GM12878 (cell line): ENCODE results near the gene SHQ1. TPM values are rescaled to one million over a fixed set of nuclear protein-coding genes. Genes with fewer than 3 reads are reported as not detected.

ENCODE experiments used
- ATAC-seq: fragments of 200-7000 bp; cut with Tn5 transposase; 3 replicates; pipeline ENCODE4 v1.9.1; 2020; ENCODE audit warnings: mild to moderate bottlenecking, moderate library complexity
- BruUV-seq: library from RNA; stranded (reverse); fragments of 400-500 nt; replicated peaks from 2 replicates; lab custom pipeline; 2021; lab: Mats Ljungman, UMichigan
- CTCF ChIA-PET: fragments of 300-600 bp; sonication (Branson Sonifier 250); formaldehyde crosslinking; extraction: SDS; loops from one replicate; lab custom pipeline; 2021; ENCODE audit warnings: inconsistent platforms; lab: Yijun Ruan, JAX
- POLR2A ChIA-PET: fragments of 350-600 bp; formaldehyde crosslinking; extraction: SDS; loops from one replicate; lab custom pipeline; 2021; ENCODE audit warnings: inconsistent platforms; lab: Charles Lee
- RAD21 ChIA-PET: fragments of 300-600 bp; sonication (Branson Sonifier 250); formaldehyde crosslinking; loops from one replicate; lab custom pipeline; 2023; ENCODE audit warnings: antibody characterized with exemption; ENCODE audit not compliant: unreplicated experiment; lab: Charles Lee
- SMC1A ChIA-PET: fragments of 300-600 bp; sonication (Branson Sonifier 250); formaldehyde crosslinking; loops from one replicate; lab custom pipeline; 2023; ENCODE audit not compliant: unreplicated experiment, uncharacterized antibody; lab: Charles Lee
- DNase-seq: peaks from one replicate; pipeline ENCODE4 v3.0.0-alpha.2; 2011; ENCODE audit warnings: low read depth, low spot score
- FAIRE-seq: peaks from 3 replicates; lab custom pipeline; 2011; peaks lifted over from hg19 to GRCh38; lab: Jason Lieb, UNC
- H2AFZ ChIP-seq: 2 replicates; pipeline ENCODE4 v1.6.0; 2011; ENCODE audit warnings: low read depth, low read length, control low read depth; ENCODE audit not compliant: control insufficient read depth
- H3K27ac ChIP-seq: 2 replicates; pipeline ENCODE4 v1.5.1; 2011; ENCODE audit warnings: control low read depth; ENCODE audit not compliant: control insufficient read depth, insufficient read depth
- H3K27me3 ChIP-seq, 2 experiments: replicated peaks in 1 of 2; 2 replicates each; pipeline versions ENCODE4 v1.6.0 to v1.6.1; 2011; ENCODE audit warnings: low read length in 1 of 2; ENCODE audit not compliant: control insufficient read depth in 2 of 2, insufficient read depth in 2 of 2
- H3K36me3 ChIP-seq, 2 experiments: 2 replicates each; pipeline ENCODE4 v1.5.1; 2011; ENCODE audit warnings: low read length in 1 of 2; ENCODE audit not compliant: control insufficient read depth in 2 of 2, insufficient read depth in 2 of 2
- H3K4me1 ChIP-seq: 2 replicates; pipeline ENCODE4 v1.6.1; 2011; ENCODE audit warnings: mild to moderate bottlenecking, low read length, moderate library complexity, mixed read lengths; ENCODE audit not compliant: control insufficient read depth, insufficient read depth
- H3K4me2 ChIP-seq: 2 replicates; pipeline ENCODE4 v1.6.0; 2011; ENCODE audit warnings: control low read depth; ENCODE audit not compliant: control insufficient read depth, insufficient read depth
- H3K4me3 ChIP-seq: fragments of 200-600 bp; sonication (generic); 2 replicates; pipeline ENCODE4 v1.5.1; 2016
- H3K79me2 ChIP-seq: 2 replicates; pipeline ENCODE4 v1.6.0; 2011; ENCODE audit warnings: low read length; ENCODE audit not compliant: control insufficient read depth, insufficient read depth
- H3K9ac ChIP-seq: 2 replicates; pipeline ENCODE4 v1.8.0; 2011; ENCODE audit warnings: low read length, control low read depth, mixed read lengths; ENCODE audit not compliant: control insufficient read depth, insufficient read depth
- H3K9me3 ChIP-seq: replicated peaks from 3 replicates; pipeline ENCODE4 v1.5.1; 2011; ENCODE audit warnings: mild to moderate bottlenecking, low read length; ENCODE audit not compliant: control insufficient read depth, insufficient read depth
- H4K20me1 ChIP-seq: 2 replicates; pipeline ENCODE4 v1.6.0; 2011; ENCODE audit not compliant: control insufficient read depth, insufficient read depth
- CREB1 ChIP-seq: IDR thresholded peaks from 2 replicates; pipeline ENCODE4 v1.6.1; 2012; ENCODE audit warnings: low read depth, mild to moderate bottlenecking, inconsistent platforms
- ESRRA ChIP-seq: IDR thresholded peaks from 2 replicates; pipeline ENCODE4 v1.6.1; 2012; ENCODE audit warnings: mild to moderate bottlenecking, low read length, improper control_type of control experiment
- GATAD2B ChIP-seq: fragments of 450-650 bp; conservative IDR thresholded peaks from 2 replicates; pipeline ENCODE4 v1.6.1; 2017; ENCODE audit warnings: low read depth, mild to moderate bottlenecking, moderate library complexity
- IKZF2 ChIP-seq, 2 experiments: fragments of 450-650 bp; IDR thresholded peaks; 2 replicates each; pipeline ENCODE4 v1.6.1; 2017; ENCODE audit warnings: mild to moderate bottlenecking in 2 of 2, moderate library complexity in 2 of 2
- MTA3 ChIP-seq: IDR thresholded peaks from 2 replicates; pipeline ENCODE4 v1.6.1; 2012; ENCODE audit warnings: low read length, inconsistent platforms, borderline replicate concordance
- SREBF2 ChIP-seq: IDR thresholded peaks from 2 replicates; pipeline ENCODE4 v1.6.1; 2012; ENCODE audit warnings: mild to moderate bottlenecking, low read length
- STAT1 ChIP-seq: fragments of 450-650 bp; conservative IDR thresholded peaks from 2 replicates; pipeline ENCODE4 v1.6.1; 2014; ENCODE audit warnings: antibody characterized with exemption, mild to moderate bottlenecking
- YY1 ChIP-seq: IDR thresholded peaks from 2 replicates; pipeline ENCODE4 v1.6.1; 2011; ENCODE audit warnings: low read depth, mild to moderate bottlenecking, low read length
- WGBS: methylation state at CpG from one replicate; pipeline ENCODE4 v1.1.6; 2016; ENCODE audit warnings: low lambda C conversion rate; ENCODE audit not compliant: insufficient replicate concordance, insufficient coverage; ENCODE audit errors: missing lambda C conversion rate; 5-methylcytosine and 5-hydroxymethylcytosine counted together
- in situ Hi-C: fragments of 300-500 bp; cut with MboI; formaldehyde crosslinking; loops from 9 replicates; pipeline ENCODE4 v1.14.3; 2018; ENCODE audit warnings: mixed read lengths
- intact Hi-C: fragments of 100-400 bp; cut with micrococcal nuclease; formaldehyde crosslinking; loops from one replicate; pipeline ENCODE4 v1.14.2; 2022; ENCODE audit not compliant: unreplicated experiment
- polyA plus RNA-seq, 11 experiments: library from polyadenylated mRNA; depleted of rRNA in 4 of 11; unstranded in 6 of 11; stranded (reverse) in 5 of 11; fragments of >200 nt; fragmentation: Nextera tagmentation in 4 of 11; fragmentation: Illumina TruSeq in 1 of 11; extraction: Ambion mirVana in 4 of 11; extraction: Trizol in 1 of 11; gene quantifications; 1 replicate in 1 of 11; 2 replicates in 10 of 11; pipeline versions ENCODE4 v1.2.1 to v1.2.3, GENCODE V29; 2011 to 2016; ENCODE audit warnings: inconsistent platforms in 2 of 11, missing spikeins in 2 of 11, low read depth in 1 of 11
- total RNA-seq, 4 experiments: library from RNA; depleted of rRNA in 3 of 4; stranded (reverse); fragments of >200 nt in 3 of 4; fragmentation: Illumina TruSeq in 1 of 4; extraction: Trizol in 1 of 4; gene quantifications; 2 replicates each; pipeline versions ENCODE4 v1.2.1 to v1.2.3, GENCODE V29; 2013 to 2021
- TF ChIP-seq, protein P1 (sequence below): fragments of 450-650 bp; IDR thresholded peaks from 2 replicates; pipeline ENCODE4 v1.6.1; 2016; ENCODE audit warnings: mild to moderate bottlenecking, moderate library complexity, borderline replicate concordance

Gene SHQ1
- total and polyA plus RNA-seq, 10 of the 15 experiments (the other 5 are each of a cell fraction or from before 2014, with no cell fraction given) = 12.6 to 51.7 (median 24.5) TPM

DNA sequence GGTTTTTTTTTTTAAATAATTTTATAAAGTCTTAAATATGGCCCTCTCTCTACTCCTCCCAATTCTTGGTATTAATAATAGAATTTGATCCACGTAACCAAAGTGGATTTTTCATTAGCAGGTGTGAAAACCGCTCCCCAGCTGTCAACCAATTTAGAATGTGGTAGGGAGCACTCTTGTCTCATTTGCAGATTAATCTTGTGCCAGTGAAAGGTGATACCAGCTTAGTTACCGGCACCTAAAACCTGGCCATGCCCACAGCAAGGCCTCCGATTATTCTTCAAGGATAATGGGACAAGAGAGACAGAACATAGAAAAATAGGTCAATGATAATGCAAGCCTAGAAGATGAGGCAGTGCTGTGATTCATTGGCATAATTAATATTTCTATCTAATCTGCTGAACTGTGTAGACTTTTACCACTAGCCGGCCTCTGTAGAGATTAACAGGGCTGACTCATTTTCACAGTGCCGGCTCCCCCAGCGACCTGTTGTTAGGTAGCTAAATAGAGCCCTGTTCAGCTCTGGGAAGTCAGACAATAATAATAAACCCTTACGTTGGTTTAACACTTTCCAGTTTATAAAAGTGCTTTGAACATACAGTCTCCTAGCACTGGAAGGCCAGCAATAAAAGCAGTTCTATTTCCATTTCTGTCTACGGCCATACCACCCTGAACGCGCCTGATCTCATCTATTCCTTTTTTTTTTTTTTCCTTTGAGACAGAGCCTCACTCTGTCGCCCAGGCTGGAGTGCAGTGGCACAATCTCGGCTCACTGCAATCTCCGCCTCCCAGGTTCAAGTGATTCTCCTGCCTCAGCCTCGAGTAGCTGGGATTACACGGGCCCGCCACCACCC, 102.9 kb downstream of the SHQ1 start:
- Histone ChIP-seq H3K27me3 (no peaks in the 10 kb centered on the region), H3K9me3 (no peaks in the 10 kb centered on the region), H3K79me2 (no peaks in the 10 kb centered on the region), H3K9ac (no peak overlapping the region), H3K4me2 (no peak overlapping the region), H2AFZ (no peak overlapping the region), H3K27ac (no peak overlapping the region), H4K20me1 (no peaks in the 10 kb centered on the region), H3K36me3 (no peaks in the 10 kb centered on the region), H3K4me1 (no peaks in the 10 kb centered on the region), H3K4me3 (no peak overlapping the region)
- intact Hi-C loops (no loop called here), in situ Hi-C loops (no loop called here)
- DNase-seq (no peak), ATAC-seq (no peak), FAIRE-seq (no peak)
- TF ChIP-seq YY1 (no peak), SREBF2 (no peak), IKZF2 (IDR thresholded peaks at IDR 0.05) (no peak), CREB1 (no peak), MTA3 (no peak), ESRRA (no peak), GATAD2B (no peak), STAT1 (no peak)
- TF ChIP-seq, protein P1, sequence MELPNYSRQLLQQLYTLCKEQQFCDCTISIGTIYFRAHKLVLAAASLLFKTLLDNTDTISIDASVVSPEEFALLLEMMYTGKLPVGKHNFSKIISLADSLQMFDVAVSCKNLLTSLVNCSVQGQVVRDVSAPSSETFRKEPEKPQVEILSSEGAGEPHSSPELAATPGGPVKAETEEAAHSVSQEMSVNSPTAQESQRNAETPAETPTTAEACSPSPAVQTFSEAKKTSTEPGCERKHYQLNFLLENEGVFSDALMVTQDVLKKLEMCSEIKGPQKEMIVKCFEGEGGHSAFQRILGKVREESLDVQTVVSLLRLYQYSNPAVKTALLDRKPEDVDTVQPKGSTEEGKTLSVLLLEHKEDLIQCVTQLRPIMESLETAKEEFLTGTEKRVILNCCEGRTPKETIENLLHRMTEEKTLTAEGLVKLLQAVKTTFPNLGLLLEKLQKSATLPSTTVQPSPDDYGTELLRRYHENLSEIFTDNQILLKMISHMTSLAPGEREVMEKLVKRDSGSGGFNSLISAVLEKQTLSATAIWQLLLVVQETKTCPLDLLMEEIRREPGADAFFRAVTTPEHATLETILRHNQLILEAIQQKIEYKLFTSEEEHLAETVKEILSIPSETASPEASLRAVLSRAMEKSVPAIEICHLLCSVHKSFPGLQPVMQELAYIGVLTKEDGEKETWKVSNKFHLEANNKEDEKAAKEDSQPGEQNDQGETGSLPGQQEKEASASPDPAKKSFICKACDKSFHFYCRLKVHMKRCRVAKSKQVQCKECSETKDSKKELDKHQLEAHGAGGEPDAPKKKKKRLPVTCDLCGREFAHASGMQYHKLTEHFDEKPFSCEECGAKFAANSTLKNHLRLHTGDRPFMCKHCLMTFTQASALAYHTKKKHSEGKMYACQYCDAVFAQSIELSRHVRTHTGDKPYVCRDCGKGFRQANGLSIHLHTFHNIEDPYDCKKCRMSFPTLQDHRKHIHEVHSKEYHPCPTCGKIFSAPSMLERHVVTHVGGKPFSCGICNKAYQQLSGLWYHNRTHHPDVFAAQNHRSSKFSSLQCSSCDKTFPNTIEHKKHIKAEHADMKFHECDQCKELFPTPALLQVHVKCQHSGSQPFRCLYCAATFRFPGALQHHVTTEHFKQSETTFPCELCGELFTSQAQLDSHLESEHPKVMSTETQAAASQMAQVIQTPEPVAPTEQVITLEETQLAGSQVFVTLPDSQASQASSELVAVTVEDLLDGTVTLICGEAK = no peak
- no TSS peak for BruUV-seq
- ChIA-PET POLR2A (no interaction called here), RAD21 (no interaction called here), SMC1A (interaction anchor here (1.3 to 3.5 kb wide), 2 partner anchors 9 to 79 kb away, joined by 4 to 13 read pairs; no protein-coding TSS in a partner anchor), CTCF (no interaction called here)
- 92% methylated on average over 15 of the region's 17 CpGs for WGBS
